ENCODE measurements around the gene DGLUCY.
"Not testable (repeated sequence)": the region's sequence is repeated elsewhere in the genome, so short reads cannot be mapped to it uniquely, and the experiment has no call there.

DGLUCY gene

DNA sequence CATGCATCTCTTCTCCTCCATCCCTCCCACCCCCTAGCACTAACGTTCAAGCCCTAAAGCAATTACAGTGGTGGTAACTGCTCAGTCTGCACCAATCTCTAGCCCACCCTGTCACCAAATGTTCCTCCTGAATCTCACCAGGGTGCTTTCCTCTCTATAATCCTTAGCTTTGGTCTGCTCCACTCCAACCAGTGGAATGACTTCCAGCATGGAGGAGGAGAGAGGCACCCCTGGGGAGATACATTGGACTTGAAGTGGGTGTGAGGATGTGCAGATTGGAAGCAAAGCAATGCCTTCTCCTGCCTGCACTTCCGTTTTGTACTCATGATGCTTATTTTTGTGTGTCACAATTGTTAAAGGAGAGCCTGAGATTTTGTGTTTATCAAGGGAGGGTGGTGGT, 29.4 kb upstream of the DGLUCY start:
- H3K9ac ChIP-seq = no peak overlapping the region
- no peaks in the 10 kb centered on the region for H3K4me1 ChIP-seq
- no peak for TF ChIP-seq Cebpa-rat (IDR thresholded peaks at IDR 0.05)
- no peaks in the 10 kb centered on the region for H3K9me3 ChIP-seq (replicated peaks in 1 of 11)
- no peaks in the 10 kb centered on the region for H3K36me3 ChIP-seq
- no peak overlapping the region for H3K4me3 ChIP-seq
- no peak overlapping the region for H3K4me2 ChIP-seq
- no peak overlapping the region for H3K27ac ChIP-seq
- no peaks in the 10 kb centered on the region for H4K20me1 ChIP-seq
- H3K27me3 ChIP-seq = 0 out of 22 replicates have a peak, but pooled peaks cover 0 to 7% (median 0%) of the 10 kb centered on the region in 11 experiments

GRCh38 chr14:91087470-91087869, 26.4 kb upstream of the DGLUCY start:
- not testable (repeated sequence) for H3K9ac ChIP-seq; H3K9me3 ChIP-seq (replicated peaks in 1 of 11); H3K27me3 ChIP-seq; H3K4me1 ChIP-seq; H3K36me3 ChIP-seq; H4K20me1 ChIP-seq; H3K4me3 ChIP-seq; H3K27ac ChIP-seq; H3K4me2 ChIP-seq

DNA sequence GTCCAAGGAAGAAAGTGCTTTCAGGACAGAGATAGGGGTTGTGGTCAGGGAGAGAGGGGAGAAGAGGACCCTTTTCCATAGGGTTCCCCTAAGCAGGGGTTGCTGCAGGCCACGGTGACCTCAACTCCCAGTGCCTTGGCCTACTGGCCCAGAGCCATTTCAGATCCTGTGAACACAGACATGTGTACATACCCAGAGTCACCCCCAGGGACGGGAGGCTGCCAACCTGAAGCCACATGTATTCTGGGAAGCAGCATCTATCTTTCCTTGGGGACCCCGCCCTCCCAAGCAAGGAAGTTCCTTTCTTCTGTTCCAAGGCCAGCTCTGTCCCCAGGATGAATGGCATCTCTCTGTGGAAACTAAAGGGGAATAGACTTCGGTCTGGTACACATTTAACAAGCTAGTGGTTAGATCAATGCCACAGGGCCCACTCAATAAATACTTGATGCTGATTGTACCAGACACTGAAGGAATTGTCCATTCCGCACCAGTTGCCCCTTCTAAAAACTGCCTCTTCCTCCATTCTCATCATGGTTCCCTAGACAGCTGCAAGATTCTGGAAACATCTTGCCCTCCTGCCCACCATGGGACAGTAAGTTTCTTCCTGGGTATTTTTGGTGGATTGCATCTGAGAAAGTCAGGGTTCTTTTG, 25.2 kb upstream of the DGLUCY start:
- Histone ChIP-seq H3K4me2 (no peak overlapping the region), H3K4me1 (no peaks in the 10 kb centered on the region), H3K9me3 (replicated peaks in 1 of 11) (no peaks in the 10 kb centered on the region), H3K27ac (no peak overlapping the region), H3K9ac (no peak overlapping the region), H4K20me1 (no peaks in the 10 kb centered on the region), H3K36me3 (no peaks in the 10 kb centered on the region), H3K27me3 (no peaks in the 10 kb centered on the region), H3K4me3 (no peak overlapping the region)
- TF ChIP-seq Cebpa-rat (IDR thresholded peaks at IDR 0.05) = no peak

GRCh38 chr14:91089958-91090535, 23.8 kb upstream of the DGLUCY start:
- Histone ChIP-seq H3K36me3 (no peaks in the 10 kb centered on the region), H3K4me3 (no peak overlapping the region), H3K27ac (no peak overlapping the region), H4K20me1 (no peaks in the 10 kb centered on the region), H3K9ac (no peak overlapping the region), H3K27me3 (no peaks in the 10 kb centered on the region), H3K4me2 (no peak overlapping the region), H3K9me3 (replicated peaks in 1 of 11) (no peaks in the 10 kb centered on the region), H3K4me1 (no peaks in the 10 kb centered on the region)
- no peak for TF ChIP-seq Cebpa-rat (IDR thresholded peaks at IDR 0.05)

DNA sequence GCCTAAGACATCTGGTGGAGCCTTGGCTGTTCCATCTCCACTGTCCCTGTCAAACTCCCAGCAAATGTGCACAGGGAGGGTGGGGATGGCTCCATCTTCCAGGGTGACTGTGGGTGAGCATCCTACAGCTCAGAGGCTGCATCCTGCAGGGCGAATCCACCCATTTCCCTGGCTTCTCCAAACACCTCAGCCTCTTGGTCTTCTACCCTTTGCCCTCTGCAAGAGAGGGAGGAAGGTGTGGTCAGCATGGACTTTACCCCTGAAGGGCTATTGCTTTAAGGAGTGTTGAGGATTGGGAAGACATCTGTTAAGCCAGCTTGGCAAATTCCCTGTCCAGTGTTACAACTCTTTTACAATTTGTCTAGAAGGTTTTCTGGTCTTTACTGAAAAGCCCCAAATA, 23.1 kb upstream of the DGLUCY start:
- no peak overlapping the region for H3K27ac ChIP-seq
- H3K4me2 ChIP-seq = no peak overlapping the region
- no peaks in the 10 kb centered on the region for H3K9me3 ChIP-seq (replicated peaks in 1 of 11)
- no peaks in the 10 kb centered on the region for H3K36me3 ChIP-seq
- no peaks in the 10 kb centered on the region for H3K4me1 ChIP-seq
- H3K27me3 ChIP-seq = no peaks in the 10 kb centered on the region
- H4K20me1 ChIP-seq = no peaks in the 10 kb centered on the region
- no peak overlapping the region for H3K9ac ChIP-seq
- H3K4me3 ChIP-seq = no peak overlapping the region
- TF ChIP-seq Cebpa-rat (IDR thresholded peaks at IDR 0.05) = no peak

- Histone ChIP-seq H3K4me1 (no peaks in the 10 kb centered on the region), H3K27ac (no peak overlapping the region), H3K4me3 (no peak overlapping the region), H3K27me3 (no peaks in the 10 kb centered on the region), H3K9ac (no peak overlapping the region), H4K20me1 (no peaks in the 10 kb centered on the region), H3K9me3 (replicated peaks in 1 of 11) (no peaks in the 10 kb centered on the region), H3K36me3 (no peaks in the 10 kb centered on the region), H3K4me2 (no peak overlapping the region)
- TF ChIP-seq Cebpa-rat (IDR thresholded peaks at IDR 0.05) = no peak
These were observed 21.8 kb upstream of the DGLUCY start for GRCh38 chr14:91092073-91092472.

DNA sequence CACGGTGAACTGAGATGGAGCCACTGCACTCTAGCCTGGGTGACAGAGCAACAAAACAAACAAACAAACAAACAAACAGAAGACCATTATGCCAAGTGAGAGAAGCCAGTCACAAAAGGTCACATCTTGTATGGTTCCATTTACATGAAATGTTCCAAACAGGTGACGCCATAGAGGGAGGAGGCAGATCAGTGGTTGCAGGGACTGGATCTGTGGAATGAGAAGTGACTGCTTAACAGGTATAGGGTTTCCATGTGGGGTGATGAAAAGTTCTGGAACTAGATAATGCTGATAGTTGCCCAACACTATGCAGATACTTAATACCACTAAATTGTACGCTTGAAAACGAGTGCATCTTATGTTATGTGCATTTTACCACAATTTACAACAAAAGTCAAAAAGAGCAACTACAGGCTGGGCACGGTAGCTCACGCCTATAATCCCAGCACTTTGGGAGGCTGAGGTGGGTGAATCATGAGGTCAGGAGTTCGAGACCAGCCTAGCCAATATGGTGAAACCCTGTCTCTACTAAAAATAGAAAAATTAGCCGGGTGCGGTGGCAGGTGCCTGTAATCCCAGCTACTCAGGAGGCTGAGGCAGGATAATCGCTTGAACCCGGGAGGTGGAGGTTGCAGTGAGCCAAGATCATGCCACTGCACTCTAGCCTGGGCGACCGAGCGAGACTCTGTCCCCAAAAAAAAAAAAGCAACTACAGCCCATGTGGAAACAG, 20.0 kb upstream of the DGLUCY start:
- H3K36me3 ChIP-seq; H3K9me3 ChIP-seq (replicated peaks in 1 of 11); H3K9ac ChIP-seq; H4K20me1 ChIP-seq; H3K4me2 ChIP-seq; H3K27me3 ChIP-seq; H3K27ac ChIP-seq; H3K4me1 ChIP-seq; H3K4me3 ChIP-seq: not testable (repeated sequence)

- Histone ChIP-seq H3K27ac (no peak overlapping the region), H3K4me2 (no peak overlapping the region), H3K36me3 (no peaks in the 10 kb centered on the region), H3K9me3 (replicated peaks in 1 of 11) (no peaks in the 10 kb centered on the region), H3K27me3 (no peaks in the 10 kb centered on the region), H3K4me1 (no peaks in the 10 kb centered on the region), H3K9ac (no peak overlapping the region), H4K20me1 (no peaks in the 10 kb centered on the region), H3K4me3 (no peak overlapping the region)
- TF ChIP-seq Cebpa-rat (IDR thresholded peaks at IDR 0.05) = no peak
These were observed 19.1 kb upstream of the DGLUCY start for GRCh38 chr14:91094772-91095171.

DNA sequence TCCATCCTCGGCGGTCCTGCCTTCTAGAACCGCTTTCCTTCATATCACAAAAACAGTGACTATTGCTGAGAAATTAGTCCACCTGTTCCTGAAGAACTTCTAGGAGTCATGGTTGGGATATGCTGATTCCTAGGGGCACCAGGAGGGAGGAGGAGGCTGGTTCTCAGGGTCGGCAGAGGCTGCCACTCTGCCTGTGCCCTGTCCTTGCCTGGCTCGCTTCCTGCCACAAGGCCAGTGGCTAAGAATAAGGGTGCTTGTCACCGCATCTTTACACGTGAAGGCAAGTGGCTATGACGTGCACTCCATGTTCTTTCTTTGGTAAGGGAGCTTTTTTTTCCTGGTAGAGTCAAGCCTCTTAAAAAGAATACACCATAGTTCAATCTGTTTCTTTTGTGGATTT, 18.7 kb upstream of the DGLUCY start:
- H3K4me1 ChIP-seq = no peaks in the 10 kb centered on the region
- no peaks in the 10 kb centered on the region for H3K9me3 ChIP-seq (replicated peaks in 1 of 11)
- no peaks in the 10 kb centered on the region for H4K20me1 ChIP-seq
- no peak for TF ChIP-seq Cebpa-rat (IDR thresholded peaks at IDR 0.05)
- H3K36me3 ChIP-seq = no peaks in the 10 kb centered on the region
- no peak overlapping the region for H3K9ac ChIP-seq
- no peaks in the 10 kb centered on the region for H3K27me3 ChIP-seq
- no peak overlapping the region for H3K4me3 ChIP-seq
- no peak overlapping the region for H3K4me2 ChIP-seq
- H3K27ac ChIP-seq = no peak overlapping the region

- H3K4me3 ChIP-seq; H3K9me3 ChIP-seq (replicated peaks in 1 of 11); H3K4me1 ChIP-seq; H3K27me3 ChIP-seq; H3K4me2 ChIP-seq; H3K36me3 ChIP-seq; H3K9ac ChIP-seq; H3K27ac ChIP-seq; H4K20me1 ChIP-seq: not testable (repeated sequence)
These were observed 16.2 kb upstream of the DGLUCY start for GRCh38 chr14:91097657-91098056.
